HEK293 (cell line): ENCODE data around the gene NDUFS7.

ENCODE experiments used
- CTCF ChIA-PET: fragments of 350-600 bp; formaldehyde crosslinking; extraction: SDS; loops from one replicate; lab custom pipeline; 2021; ENCODE audit warnings: antibody characterized with exemption; lab: Yijun Ruan, JAX
- POLR2A ChIA-PET: fragments of 300-600 bp; formaldehyde crosslinking; extraction: SDS; loops from one replicate; lab custom pipeline; 2020; ENCODE audit warnings: antibody characterized with exemption, inconsistent platforms; lab: Yijun Ruan, JAX
- H3K27ac ChIP-seq: fragments of 200-500 bp; sonication (Bioruptor generic); 2 replicates; pipeline ENCODE4 v1.5.1; 2014; ENCODE audit warnings: low read depth, low read length, control low read depth, inconsistent platforms; ENCODE audit errors: extremely low read depth
- H3K36me3 ChIP-seq, 2 experiments: fragments of 200-500 bp in 1 of 2; sonication (Bioruptor generic) in 1 of 2; 1 replicate in 1 of 2; 2 replicates in 1 of 2; pipeline ENCODE4 v1.5.1; 2014 to 2017; ENCODE audit warnings: inconsistent platforms in 2 of 2, low read length in 2 of 2; ENCODE audit not compliant: control insufficient read depth in 2 of 2, insufficient read depth in 1 of 2
- H3K4me1 ChIP-seq: fragments of 200-500 bp; sonication (Bioruptor generic); 2 replicates; pipeline ENCODE4 v1.5.1; 2014; ENCODE audit warnings: mild to moderate bottlenecking, low read length, inconsistent platforms; ENCODE audit not compliant: control insufficient read depth, insufficient read depth
- H3K4me3 ChIP-seq: 2 replicates; pipeline ENCODE4 v1.5.1; 2011; ENCODE audit warnings: low read depth, mild to moderate bottlenecking, control low read depth, low read length, moderate library complexity
- H3K9me3 ChIP-seq: fragments of 200-500 bp; sonication (Bioruptor generic); 2 replicates; pipeline ENCODE4 v1.5.1; 2014; ENCODE audit warnings: low read depth, low read length, inconsistent platforms; ENCODE audit not compliant: control insufficient read depth, insufficient read depth
- ATF2 ChIP-seq: fragments of 450-650 bp; formaldehyde crosslinking; IDR thresholded peaks from 2 replicates; pipeline ENCODE4 v1.5.1; 2016; ENCODE audit warnings: missing biosample characterization, missing genetic modification characterization, low read depth
- EGR2 ChIP-seq: fragments of 450-650 bp; formaldehyde crosslinking; IDR thresholded peaks from 2 replicates; pipeline ENCODE4 v1.5.1; 2016; ENCODE audit warnings: low read depth, missing biosample characterization, missing genetic modification characterization
- GLIS2 ChIP-seq: fragments of 450-650 bp; formaldehyde crosslinking; IDR thresholded peaks from 2 replicates; pipeline ENCODE4 v1.5.1; 2016; ENCODE audit warnings: missing biosample characterization, missing genetic modification characterization
- KLF10 ChIP-seq: fragments of 450-650 bp; IDR thresholded peaks from 2 replicates; pipeline ENCODE4 v1.5.1; 2018; ENCODE audit warnings: missing biosample characterization, mild to moderate bottlenecking, missing genetic modification characterization
- KLF16 ChIP-seq: fragments of 450-650 bp; formaldehyde crosslinking; IDR thresholded peaks from 2 replicates; pipeline ENCODE4 v1.5.1; 2017; ENCODE audit warnings: missing biosample characterization, missing genetic modification characterization
- KLF9 ChIP-seq: fragments of 450-650 bp; formaldehyde crosslinking; IDR thresholded peaks from 2 replicates; pipeline ENCODE4 v1.5.1; 2016; ENCODE audit warnings: missing biosample characterization, missing genetic modification characterization, low read depth
- MYNN ChIP-seq: fragments of 450-650 bp; formaldehyde crosslinking; IDR thresholded peaks from 2 replicates; pipeline ENCODE4 v1.5.1; 2016; ENCODE audit warnings: missing biosample characterization, missing genetic modification characterization, borderline replicate concordance
- MZF1 ChIP-seq: fragments of 450-650 bp; formaldehyde crosslinking; IDR thresholded peaks from 2 replicates; pipeline ENCODE4 v1.5.1; 2017; ENCODE audit warnings: missing biosample characterization, missing genetic modification characterization, borderline replicate concordance
- PATZ1 ChIP-seq: fragments of 450-650 bp; formaldehyde crosslinking; IDR thresholded peaks from 2 replicates; pipeline ENCODE4 v1.5.1; 2016; ENCODE audit warnings: missing biosample characterization, missing genetic modification characterization
- SP7 ChIP-seq: fragments of 450-650 bp; formaldehyde crosslinking; IDR thresholded peaks from 2 replicates; pipeline ENCODE4 v1.5.1; 2016; ENCODE audit warnings: missing biosample characterization, missing genetic modification characterization
- ZBTB7A ChIP-seq: fragments of 450-650 bp; formaldehyde crosslinking; IDR thresholded peaks from 2 replicates; pipeline ENCODE4 v1.5.1; 2016; ENCODE audit warnings: low read depth, missing biosample characterization, missing genetic modification characterization
- ZNF146 ChIP-seq: fragments of 450-650 bp; formaldehyde crosslinking; IDR thresholded peaks from 2 replicates; pipeline ENCODE4 v1.5.1; 2016; ENCODE audit warnings: missing biosample characterization, missing genetic modification characterization
- ZNF202 ChIP-seq: fragments of 450-650 bp; formaldehyde crosslinking; IDR thresholded peaks from 2 replicates; pipeline ENCODE4 v1.5.1; 2016; ENCODE audit warnings: missing biosample characterization, missing genetic modification characterization, borderline replicate concordance
- ZNF324 ChIP-seq: fragments of 450-650 bp; formaldehyde crosslinking; IDR thresholded peaks from 2 replicates; pipeline ENCODE4 v1.5.1; 2016; ENCODE audit warnings: missing biosample characterization, missing genetic modification characterization
- ZNF433 ChIP-seq: fragments of 450-650 bp; formaldehyde crosslinking; IDR thresholded peaks from 2 replicates; pipeline ENCODE4 v1.5.1; 2016; ENCODE audit warnings: missing biosample characterization, missing genetic modification characterization, low read depth
- ZNF510 ChIP-seq: fragments of 450-650 bp; formaldehyde crosslinking; IDR thresholded peaks from 2 replicates; pipeline ENCODE4 v1.5.1; 2018; ENCODE audit warnings: mild to moderate bottlenecking, missing genetic modification characterization, missing biosample characterization; ENCODE audit not compliant: insufficient replicate concordance
- ZNF600 ChIP-seq: fragments of 450-650 bp; formaldehyde crosslinking; IDR thresholded peaks from 2 replicates; pipeline ENCODE4 v1.5.1; 2016; ENCODE audit warnings: missing biosample characterization, missing genetic modification characterization
- ZNF629 ChIP-seq: fragments of 450-650 bp; formaldehyde crosslinking; IDR thresholded peaks from 2 replicates; pipeline ENCODE4 v1.5.1; 2017; ENCODE audit warnings: missing biosample characterization, missing genetic modification characterization
- ZNF645 ChIP-seq: fragments of 450-650 bp; formaldehyde crosslinking; IDR thresholded peaks from 2 replicates; pipeline ENCODE4; 2016; ENCODE audit warnings: missing biosample characterization, missing genetic modification characterization
- ZNF658 ChIP-seq: fragments of 450-650 bp; formaldehyde crosslinking; IDR thresholded peaks from 2 replicates; pipeline ENCODE4; 2016; ENCODE audit warnings: missing biosample characterization, missing genetic modification characterization
- ZNF670 ChIP-seq: fragments of 450-650 bp; formaldehyde crosslinking; IDR thresholded peaks from 2 replicates; pipeline ENCODE4 v1.5.1; 2016; ENCODE audit warnings: missing biosample characterization, missing genetic modification characterization, low read depth
- ZNF701 ChIP-seq: fragments of 450-650 bp; formaldehyde crosslinking; IDR thresholded peaks from 2 replicates; pipeline ENCODE4 v1.5.1; 2016; ENCODE audit warnings: missing biosample characterization, missing genetic modification characterization
- ZNF707 ChIP-seq: fragments of 450-650 bp; formaldehyde crosslinking; IDR thresholded peaks from 2 replicates; pipeline ENCODE4 v1.5.1; 2016; ENCODE audit warnings: missing biosample characterization, missing genetic modification characterization
- ZNF747 ChIP-seq: fragments of 450-650 bp; formaldehyde crosslinking; IDR thresholded peaks from 2 replicates; pipeline ENCODE4 v1.5.1; 2016; ENCODE audit warnings: missing biosample characterization, missing genetic modification characterization
- ZNF777 ChIP-seq: fragments of 450-650 bp; formaldehyde crosslinking; IDR thresholded peaks from 2 replicates; pipeline ENCODE4 v1.5.1; 2017; ENCODE audit warnings: missing biosample characterization, missing genetic modification characterization, borderline replicate concordance
- ZNF843 ChIP-seq: fragments of 450-650 bp; formaldehyde crosslinking; IDR thresholded peaks from 2 replicates; pipeline ENCODE4 v1.5.1; 2016; ENCODE audit warnings: missing biosample characterization, missing genetic modification characterization
- TF ChIP-seq, protein P1 (sequence below): IDR thresholded peaks from 2 replicates; pipeline ENCODE4 v1.6.1; 2011; ENCODE audit warnings: mild to moderate bottlenecking, low read depth, low read length, borderline replicate concordance
- TF ChIP-seq, protein P2 (sequence below): fragments of 450-650 bp; formaldehyde crosslinking; IDR thresholded peaks from 2 replicates; pipeline ENCODE4 v1.5.1; 2017; ENCODE audit warnings: missing biosample characterization, mild to moderate bottlenecking, missing genetic modification characterization, moderate library complexity

Gene NDUFS7

DNA sequence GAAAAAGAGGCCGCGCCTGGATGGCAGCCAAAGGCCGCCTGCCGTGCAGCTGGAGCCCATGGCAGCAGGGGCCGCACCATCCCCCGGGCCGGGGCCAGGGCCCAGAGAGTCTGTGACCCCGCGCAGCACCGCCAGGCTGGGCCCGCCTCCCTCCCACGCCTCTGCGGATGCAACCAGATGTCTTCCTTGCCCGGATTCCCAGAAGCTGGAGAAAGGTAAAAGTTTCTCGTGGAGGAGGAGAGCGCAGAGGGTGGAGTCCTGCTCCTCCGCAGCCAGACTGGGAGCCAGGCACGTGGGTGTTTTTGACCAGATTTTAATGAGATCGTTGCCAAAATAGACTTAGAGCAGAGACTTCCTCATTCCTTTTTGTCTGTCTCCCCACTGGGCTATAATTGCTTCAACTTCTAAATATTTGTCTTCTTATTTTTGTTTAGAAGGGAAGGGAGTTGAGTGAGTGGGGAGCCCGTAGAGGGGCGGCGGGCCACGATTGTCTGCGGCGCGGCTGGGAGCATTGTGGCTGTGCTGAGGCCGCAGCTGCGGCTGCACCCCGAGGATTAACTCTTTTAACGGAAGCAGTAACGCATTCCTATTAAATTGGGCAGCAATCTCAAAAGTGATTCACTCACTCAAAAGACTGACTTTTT, 22.8 kb upstream of the NDUFS7 start (continued):
- peak; percentile 91 for TF ChIP-seq PATZ1 (tag by site-specific recombination)
- TF ChIP-seq EGR2 (tag by site-specific recombination) = peak; percentile 87
- no peak for TF ChIP-seq ZNF747
- no peak for TF ChIP-seq ZNF146 (tag by site-specific recombination)
- TF ChIP-seq MZF1 (tag by site-specific recombination) = no peak
- TF ChIP-seq ZNF670 (tag by site-specific recombination) = no peak
- peak; percentile 87 for TF ChIP-seq ZNF600 (tag by site-specific recombination)
- TF ChIP-seq GLIS2 (tag by site-specific recombination) = peak; percentile 67
- no peak for TF ChIP-seq ZNF707
- peak; percentile 60; the same call in 1 of the 2 replicates for TF ChIP-seq KLF16 (tag by site-specific recombination)
- no peak for TF ChIP-seq ZNF510 (tag by site-specific recombination)
- TF ChIP-seq, all 188 proteins: peak for 34

GRCh38 chr19:1361601-1362386, 21.9 kb upstream of the NDUFS7 start:
- H3K36me3 ChIP-seq = peaks cover 3 to 91% of the 10 kb centered on the region in 2 experiments
- H3K4me1 ChIP-seq = peaks cover 14% of the 10 kb centered on the region
- H3K9me3 ChIP-seq = no peaks in the 10 kb centered on the region
- H3K27ac ChIP-seq = peak overlapping the region; percentile 59
- peak overlapping the region; percentile 2; the same call in 1 of the 2 replicates for H3K4me3 ChIP-seq
- POLR2A ChIA-PET = interaction anchor here (1.2 kb wide), 1 partner anchor 93 kb away, joined by 3 read pairs; the partner anchor contains the start of gene CIRBP
- CTCF ChIA-PET = interaction anchor here (1.1 kb wide), 1 partner anchor 82 kb away, joined by 4 read pairs; no protein-coding TSS in a partner anchor
- TF ChIP-seq ZNF324 (tag by site-specific recombination) (peak; percentile 55; the same call in 1 of the 2 replicates), KLF10 (tag by site-specific recombination) (peak; percentile 84), ZNF777 (no peak), KLF9 (tag by site-specific recombination) (no peak), ZNF701 (tag by site-specific recombination) (no peak), ZNF202 (tag by site-specific recombination) (no peak), SP7 (tag by site-specific recombination) (peak; percentile 58; the same call in 1 of the 2 replicates), ZNF600 (tag by site-specific recombination) (peak; percentile 90), MYNN (tag by site-specific recombination) (no peak), ZNF645 (tag by site-specific recombination) (no peak), ZNF629 (peak; percentile 65), ZNF658 (tag by site-specific recombination) (no peak), ZNF433 (tag by site-specific recombination) (no peak), ZBTB7A (no peak), ATF2 (tag by site-specific recombination) (peak; percentile 68; the same call in 1 of the 2 replicates), ZNF843 (tag by site-specific recombination) (no peak)
- TF ChIP-seq, protein P1, sequence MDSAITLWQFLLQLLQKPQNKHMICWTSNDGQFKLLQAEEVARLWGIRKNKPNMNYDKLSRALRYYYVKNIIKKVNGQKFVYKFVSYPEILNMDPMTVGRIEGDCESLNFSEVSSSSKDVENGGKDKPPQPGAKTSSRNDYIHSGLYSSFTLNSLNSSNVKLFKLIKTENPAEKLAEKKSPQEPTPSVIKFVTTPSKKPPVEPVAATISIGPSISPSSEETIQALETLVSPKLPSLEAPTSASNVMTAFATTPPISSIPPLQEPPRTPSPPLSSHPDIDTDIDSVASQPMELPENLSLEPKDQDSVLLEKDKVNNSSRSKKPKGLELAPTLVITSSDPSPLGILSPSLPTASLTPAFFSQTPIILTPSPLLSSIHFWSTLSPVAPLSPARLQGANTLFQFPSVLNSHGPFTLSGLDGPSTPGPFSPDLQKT = no peak
- TF ChIP-seq, protein P2, sequence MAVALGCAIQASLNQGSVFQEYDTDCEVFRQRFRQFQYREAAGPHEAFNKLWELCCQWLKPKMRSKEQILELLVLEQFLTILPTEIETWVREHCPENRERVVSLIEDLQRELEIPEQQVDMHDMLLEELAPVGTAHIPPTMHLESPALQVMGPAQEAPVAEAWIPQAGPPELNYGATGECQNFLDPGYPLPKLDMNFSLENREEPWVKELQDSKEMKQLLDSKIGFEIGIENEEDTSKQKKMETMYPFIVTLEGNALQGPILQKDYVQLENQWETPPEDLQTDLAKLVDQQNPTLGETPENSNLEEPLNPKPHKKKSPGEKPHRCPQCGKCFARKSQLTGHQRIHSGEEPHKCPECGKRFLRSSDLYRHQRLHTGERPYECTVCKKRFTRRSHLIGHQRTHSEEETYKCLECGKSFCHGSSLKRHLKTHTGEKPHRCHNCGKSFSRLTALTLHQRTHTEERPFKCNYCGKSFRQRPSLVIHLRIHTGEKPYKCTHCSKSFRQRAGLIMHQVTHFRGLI (tag by site-specific recombination) = no peak
